Effector memory CD4-positive, alpha-beta T cell (primary cell): ENCODE data around the gene RNF31.

Experiments used
- DNase-seq, 3 donors: peaks; one replicate each; pipeline ENCODE4 v3.0.0-alpha.2; 2020
- H3K27ac ChIP-seq: 2 replicates; pipeline ENCODE4 v1.7.0; 2013; ENCODE audit warnings: mild to moderate bottlenecking, low read length, moderate library complexity; ENCODE audit not compliant: insufficient read depth, poor library complexity, severe bottlenecking
- H3K27me3 ChIP-seq: replicated peaks from 2 replicates; pipeline ENCODE4 v1.7.0; 2013; ENCODE audit warnings: mild to moderate bottlenecking, low read length; ENCODE audit not compliant: insufficient read depth, control insufficient read depth, poor library complexity, severe bottlenecking
- H3K36me3 ChIP-seq: 2 replicates; pipeline ENCODE4 v1.7.0; 2013; ENCODE audit warnings: mild to moderate bottlenecking, low read length, moderate library complexity; ENCODE audit not compliant: control insufficient read depth, insufficient read depth
- H3K4me1 ChIP-seq: 2 replicates; pipeline ENCODE4 v1.7.0; 2013; ENCODE audit warnings: low read length, mild to moderate bottlenecking; ENCODE audit not compliant: control insufficient read depth, insufficient read depth, poor library complexity, severe bottlenecking
- H3K4me3 ChIP-seq: 2 replicates; pipeline ENCODE4 v1.7.0; 2013; ENCODE audit warnings: low read length, low read depth, mild to moderate bottlenecking; ENCODE audit not compliant: insufficient read depth, poor library complexity, severe bottlenecking
- H3K9me3 ChIP-seq: 2 replicates; pipeline ENCODE4 v1.7.0; 2013; ENCODE audit warnings: mild to moderate bottlenecking, low read length, moderate library complexity; ENCODE audit not compliant: control insufficient read depth

Gene RNF31

GRCh38 chr14:24106672-24107271 lies 40.5 kb upstream of the RNF31 start:
- Histone ChIP-seq H3K27ac (no peak overlapping the region), H3K27me3 (no peaks in the 10 kb centered on the region), H3K4me3 (no peak overlapping the region), H3K36me3 (peaks cover 12% of the 10 kb centered on the region), H3K9me3 (no peaks in the 10 kb centered on the region), H3K4me1 (peaks cover 8% of the 10 kb centered on the region)
- no peak for DNase-seq

GRCh38 chr14:24108336-24108874 lies 38.9 kb upstream of the RNF31 start:
- H3K9me3 ChIP-seq: no peaks in the 10 kb centered on the region
- H3K36me3 ChIP-seq: peaks cover 5% of the 10 kb centered on the region
- H3K4me3 ChIP-seq: no peak overlapping the region
- H3K4me1 ChIP-seq: peaks cover 8% of the 10 kb centered on the region
- no peaks in the 10 kb centered on the region for H3K27me3 ChIP-seq
- no peak for DNase-seq
- peak overlapping the region; percentile 53 for H3K27ac ChIP-seq

DNA sequence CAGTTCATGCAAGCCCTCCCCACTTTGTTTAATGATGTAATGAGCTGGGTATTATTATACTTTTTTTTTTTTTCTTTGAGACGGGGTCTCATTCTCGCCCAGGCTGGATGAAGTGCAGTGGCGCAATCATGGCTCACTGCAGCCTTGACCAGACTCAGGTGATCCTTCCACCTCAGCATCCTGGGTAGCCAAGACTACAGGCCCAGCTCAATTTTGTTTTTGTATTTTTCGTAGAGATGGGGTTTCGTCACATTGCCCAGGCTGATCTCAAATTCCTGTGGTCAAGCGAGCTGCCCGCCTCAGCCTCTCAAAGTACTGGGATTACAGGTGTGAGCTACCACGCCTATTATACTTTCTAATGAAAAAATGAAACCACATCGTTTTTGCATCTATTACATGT lies 37.2 kb upstream of the RNF31 start:
- Histone ChIP-seq H3K9me3 (no peaks in the 10 kb centered on the region), H3K4me1 (peaks cover 8% of the 10 kb centered on the region), H3K36me3 (no peaks in the 10 kb centered on the region), H3K4me3 (no peak overlapping the region), H3K27ac (no peak overlapping the region), H3K27me3 (no peaks in the 10 kb centered on the region)
- no peak for DNase-seq

DNA sequence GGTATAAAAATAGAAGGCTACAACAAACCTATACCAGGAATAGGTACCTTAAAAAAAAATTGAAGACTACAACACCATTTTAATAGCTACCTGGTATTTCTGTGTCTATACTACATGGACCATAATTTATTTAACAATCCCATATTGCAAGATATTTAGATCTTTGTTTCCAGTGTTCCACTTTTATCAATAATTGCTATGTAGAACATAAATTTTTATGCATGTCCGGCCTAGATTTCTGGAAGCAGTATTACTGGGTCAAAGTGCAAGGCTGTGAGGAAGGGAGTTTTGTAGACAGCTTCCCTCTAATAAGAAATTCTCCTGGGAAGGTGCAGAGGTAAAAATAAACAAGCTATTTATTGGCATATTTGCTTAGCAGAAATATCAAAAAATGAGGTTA lies 36.8 kb upstream of the RNF31 start:
- Histone ChIP-seq H3K4me3 (no peak overlapping the region), H3K27me3 (no peaks in the 10 kb centered on the region), H3K27ac (no peak overlapping the region), H3K36me3 (no peaks in the 10 kb centered on the region), H3K9me3 (no peaks in the 10 kb centered on the region), H3K4me1 (peaks cover 9% of the 10 kb centered on the region)
- DNase-seq: no peak

DNA sequence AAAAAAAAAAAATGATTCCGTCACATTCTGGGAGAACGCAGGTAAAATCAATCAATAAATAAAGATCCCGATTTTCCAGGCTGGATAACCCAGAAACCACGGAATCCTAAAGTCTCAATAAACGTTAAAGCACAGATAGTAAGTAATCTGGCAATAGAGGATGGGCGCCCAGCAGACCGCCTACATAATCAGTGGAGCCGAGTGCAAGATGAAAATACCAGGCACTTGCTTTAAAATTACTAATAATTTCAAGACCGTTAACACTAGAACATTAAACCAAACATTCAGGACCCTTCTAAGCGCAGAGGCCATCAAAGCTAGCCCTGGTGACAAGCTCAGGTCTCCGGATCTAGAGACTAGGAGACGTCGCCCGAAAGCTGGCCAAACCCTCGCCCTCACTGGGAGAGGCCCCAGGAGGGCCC lies 33.9 kb upstream of the RNF31 start:
- H3K27ac ChIP-seq: peak overlapping the region; percentile 98
- no peak for DNase-seq
- H3K9me3 ChIP-seq: no peaks in the 10 kb centered on the region
- peak overlapping the region; percentile 69 for H3K4me3 ChIP-seq
- H3K4me1 ChIP-seq: peaks cover 19% of the 10 kb centered on the region
- H3K27me3 ChIP-seq: no peaks in the 10 kb centered on the region
- peaks cover 8% of the 10 kb centered on the region for H3K36me3 ChIP-seq

DNA sequence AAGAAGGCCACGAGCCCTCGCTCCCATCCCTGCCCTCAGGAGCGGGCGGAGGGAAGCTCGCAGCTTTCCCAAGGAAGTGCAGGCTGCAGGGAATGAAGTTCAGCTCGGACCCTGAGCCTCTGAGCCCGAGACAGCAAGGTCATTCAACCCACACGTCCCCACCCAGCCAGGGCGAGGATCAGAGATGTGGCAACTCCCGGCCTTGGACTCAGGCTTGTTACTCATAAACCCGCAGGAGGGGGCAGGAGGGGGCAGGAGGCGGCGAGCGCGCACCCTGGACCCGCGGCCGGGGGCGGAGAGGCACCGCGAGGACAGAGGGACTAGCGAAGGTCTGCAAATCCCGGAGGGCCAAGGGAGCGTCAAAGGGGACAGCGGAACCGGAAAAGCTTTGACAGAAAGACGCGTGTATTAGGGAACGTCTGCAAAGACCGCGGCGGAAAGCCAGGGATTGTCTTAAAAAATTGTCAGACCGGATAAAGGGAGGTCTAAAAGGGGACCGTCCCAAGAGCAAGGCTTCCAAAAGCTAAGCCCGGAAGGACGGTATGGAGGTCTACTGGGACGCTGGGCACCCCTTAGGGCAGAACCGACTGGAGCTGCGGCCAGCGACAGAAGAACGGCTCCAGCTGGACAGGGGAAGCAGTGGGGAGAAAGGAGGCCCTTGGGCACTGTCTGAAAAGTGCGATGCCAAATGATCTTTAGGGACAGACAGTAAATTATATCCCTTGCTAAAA lies 33.3 kb upstream of the RNF31 start:
- Histone ChIP-seq H3K27me3 (no peaks in the 10 kb centered on the region), H3K36me3 (peaks cover 14% of the 10 kb centered on the region), H3K4me1 (peaks cover 15% of the 10 kb centered on the region), H3K9me3 (no peaks in the 10 kb centered on the region), H3K4me3 (peak overlapping the region; percentile 69), H3K27ac (peak overlapping the region; percentile 98)
- DNase-seq: peak; percentile 64 to 79 (median 75)

DNA sequence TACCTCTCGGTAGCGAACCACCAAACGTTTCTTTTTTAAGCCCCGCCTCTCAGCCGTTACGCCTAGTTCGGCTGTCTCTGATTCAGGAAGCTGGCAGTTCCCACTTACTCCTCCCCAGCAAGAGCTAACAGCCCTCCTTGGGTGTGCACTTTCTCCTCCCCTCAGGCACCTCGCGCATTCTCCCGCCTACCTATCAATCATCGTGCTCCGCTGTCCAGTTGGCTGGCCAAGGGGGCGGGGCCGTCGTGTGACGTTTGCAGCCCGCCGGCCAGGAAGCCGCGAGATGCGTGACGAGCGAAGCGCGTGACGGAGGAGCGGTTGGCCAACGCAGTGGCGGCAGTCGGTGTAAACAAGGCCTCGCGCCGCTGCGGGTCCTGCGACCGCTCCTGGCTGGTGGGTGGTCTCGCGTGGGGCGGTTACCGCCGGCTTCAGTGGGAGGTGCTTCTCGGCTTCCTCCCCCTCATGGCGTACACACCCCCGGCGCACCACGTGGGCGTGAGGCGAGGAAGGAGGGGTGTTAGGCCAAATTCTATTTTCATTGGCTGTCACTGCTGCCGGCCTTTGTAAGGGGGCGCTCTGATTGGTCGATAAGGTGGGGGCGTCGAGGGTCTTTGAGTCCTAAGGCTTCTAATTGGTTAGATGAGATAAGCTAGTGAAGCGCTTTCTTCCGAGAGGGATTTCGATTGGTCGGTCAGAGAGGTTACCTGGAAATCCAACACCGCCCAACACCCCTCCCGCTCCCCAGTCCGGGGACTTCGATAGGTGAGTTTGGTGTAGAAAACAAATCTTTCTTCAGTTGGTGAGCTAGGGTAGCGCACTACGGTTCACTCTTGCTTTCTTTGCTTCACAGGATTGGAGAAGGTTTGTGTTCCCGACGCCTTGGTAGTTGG lies 32.5 kb upstream of the RNF31 start, which contains the start of the genes DCAF11 and NRL:
Gene DCAF11, plus strand, starts transcription at position 246 of the 890 bp plus-strand sequence. CDS start 818 bp downstream, outside the sequence.
Gene NRL, minus strand, starts transcription at position 418 of the 890 bp plus-strand sequence. CDS start 32,101 bp downstream, outside the sequence.
- Histone ChIP-seq H3K27me3 (no peaks in the 10 kb centered on the region), H3K27ac (peak within 1 kb of the TSS; percentile 98), H3K4me3 (peak within 1 kb of the TSS; percentile 69), H3K9me3 (no peaks in the 10 kb centered on the region), H3K36me3 (peaks cover 22% of the 10 kb centered on the region), H3K4me1 (peaks cover 12% of the 10 kb centered on the region)
- peak; percentile 97 to 98 (median 98) for DNase-seq

- H3K27me3 ChIP-seq: no peaks in the 10 kb centered on the region
- H3K9me3 ChIP-seq: no peaks in the 10 kb centered on the region
- peaks cover 12% of the 10 kb centered on the region for H3K4me1 ChIP-seq
- peak overlapping the region; percentile 98 for H3K27ac ChIP-seq
- H3K36me3 ChIP-seq: peaks cover 28% of the 10 kb centered on the region
- peak overlapping the region; percentile 69 for H3K4me3 ChIP-seq
- DNase-seq: no peak
Observed at GRCh38 chr14:24115422-24116127, 31.7 kb upstream of the RNF31 start.

DNA sequence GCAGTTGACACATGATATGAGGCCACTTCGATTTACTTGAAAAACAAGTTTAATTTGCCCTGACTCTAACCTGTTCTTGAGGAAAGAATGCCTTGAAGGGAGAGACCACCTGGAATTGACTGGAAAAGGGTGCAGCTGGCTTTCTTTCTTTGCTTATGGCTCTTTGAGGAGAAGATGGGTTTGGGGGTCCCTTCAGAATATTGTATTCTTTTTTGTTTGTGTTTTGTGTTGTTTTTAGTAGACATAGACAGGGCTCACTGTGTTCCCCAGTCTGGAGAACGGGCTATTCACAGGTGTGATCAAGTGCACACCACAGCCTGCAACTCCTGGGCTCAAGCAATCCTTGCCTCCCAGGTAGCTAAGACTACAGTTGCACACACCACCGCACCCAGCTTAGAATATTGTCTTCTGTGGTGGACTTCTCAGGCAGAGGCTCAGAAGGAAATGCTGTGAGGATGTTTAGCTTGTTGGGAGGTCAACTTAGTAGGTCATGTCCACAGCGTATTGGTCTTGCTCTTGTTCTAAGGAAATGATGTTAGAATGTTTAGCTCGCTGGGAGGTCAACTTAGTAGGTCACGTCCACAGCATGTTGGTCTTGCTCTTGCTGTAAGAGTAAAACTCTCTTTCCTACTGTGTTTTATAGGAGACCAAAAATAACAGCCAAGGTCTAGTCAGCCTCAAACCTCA lies 31.0 kb upstream of the RNF31 start:
- Histone ChIP-seq H3K27me3 (no peaks in the 10 kb centered on the region), H3K36me3 (peaks cover 35% of the 10 kb centered on the region), H3K9me3 (no peaks in the 10 kb centered on the region), H3K4me3 (peak overlapping the region; percentile 69), H3K4me1 (peaks cover 12% of the 10 kb centered on the region), H3K27ac (peak overlapping the region; percentile 98)
- no peak for DNase-seq
